Astrocyte (in vitro differentiated cells and primary cell): ENCODE results near the gene ARHGEF17. TPM values are rescaled to one million over a fixed set of nuclear protein-coding genes. Genes with fewer than 3 reads are reported as not detected.

ENCODE experiments used
- DNase-seq: peaks from one replicate; pipeline ENCODE4 v3.0.0-alpha.2; 2010; ENCODE audit warnings: low read depth
- FAIRE-seq: peaks from 2 replicates; lab custom pipeline; 2011; peaks lifted over from hg19 to GRCh38; lab: Jason Lieb, UNC
- H2AFZ ChIP-seq: 2 replicates; pipeline ENCODE4 v1.6.0; 2012; ENCODE audit warnings: low read depth, low read length, inconsistent platforms
- H3K27ac ChIP-seq: 2 replicates; pipeline ENCODE4 v1.5.1; 2011; ENCODE audit warnings: low read depth, low read length, inconsistent platforms
- H3K27me3 ChIP-seq: 2 replicates; pipeline ENCODE4 v1.6.0; 2011; ENCODE audit warnings: low read length, inconsistent platforms; ENCODE audit not compliant: insufficient read depth
- H3K36me3 ChIP-seq: 2 replicates; pipeline ENCODE4 v1.5.1; 2011; ENCODE audit warnings: low read length, inconsistent platforms; ENCODE audit not compliant: insufficient read depth
- H3K4me1 ChIP-seq: 2 replicates; pipeline ENCODE4 v1.5.1; 2011; ENCODE audit warnings: low read length, inconsistent platforms; ENCODE audit not compliant: insufficient read depth
- H3K4me2 ChIP-seq: 2 replicates; pipeline ENCODE4 v1.6.0; 2012; ENCODE audit warnings: low read length, inconsistent platforms
- H3K4me3 ChIP-seq: 2 replicates; pipeline ENCODE4 v1.5.1; 2011; ENCODE audit warnings: low read depth, mild to moderate bottlenecking, low read length, inconsistent platforms; ENCODE audit not compliant: insufficient read depth
- H3K79me2 ChIP-seq: 2 replicates; pipeline ENCODE4 v1.6.0; 2012; ENCODE audit warnings: mild to moderate bottlenecking, low read length, inconsistent platforms; ENCODE audit not compliant: insufficient read depth
- H3K9ac ChIP-seq: 2 replicates; pipeline ENCODE4 v1.6.0; 2012; ENCODE audit warnings: mild to moderate bottlenecking, low read length, inconsistent platforms
- H3K9me3 ChIP-seq: 2 replicates; pipeline ENCODE4 v1.5.1; 2012; ENCODE audit warnings: low read depth, mild to moderate bottlenecking, low read length, inconsistent platforms; ENCODE audit not compliant: insufficient read depth
- H4K20me1 ChIP-seq: 2 replicates; pipeline ENCODE4 v1.6.0; 2012; ENCODE audit warnings: low read length, inconsistent platforms; ENCODE audit not compliant: insufficient read depth
- H3K27ac Mint-ChIP-seq: one replicate; pipeline ENCODE4 v1.8.0; 2021; ENCODE audit warnings: mild to moderate bottlenecking, mixed read lengths; ENCODE audit not compliant: unreplicated experiment
- H3K27me3 Mint-ChIP-seq: one replicate; pipeline ENCODE4 v1.8.0; 2021; ENCODE audit warnings: low read depth, mixed read lengths; ENCODE audit not compliant: unreplicated experiment
- H3K36me3 Mint-ChIP-seq: one replicate; pipeline ENCODE4 v1.8.0; 2021; ENCODE audit warnings: low read depth, mixed read lengths; ENCODE audit not compliant: unreplicated experiment
- H3K4me1 Mint-ChIP-seq: one replicate; pipeline ENCODE4 v1.8.0; 2021; ENCODE audit warnings: low read depth, mixed read lengths; ENCODE audit not compliant: unreplicated experiment
- H3K4me3 Mint-ChIP-seq: one replicate; pipeline ENCODE4 v1.8.0; 2021; ENCODE audit warnings: mild to moderate bottlenecking, moderate library complexity, mixed read lengths; ENCODE audit not compliant: unreplicated experiment
- H3K9me3 Mint-ChIP-seq: one replicate; pipeline ENCODE4 v1.8.0; 2021; ENCODE audit warnings: mild to moderate bottlenecking, mixed read lengths; ENCODE audit not compliant: unreplicated experiment
- EZH2 ChIP-seq: IDR thresholded peaks from 2 replicates; pipeline ENCODE4 v1.6.1; 2012; ENCODE audit warnings: mild to moderate bottlenecking, low read length, inconsistent platforms; ENCODE audit not compliant: insufficient read depth
- total RNA-seq: library from RNA; stranded (reverse); gene quantifications from 2 replicates; pipeline ENCODE4 v1.2.1, GENCODE V29; 2021
- TF ChIP-seq, protein P1 (sequence below): IDR thresholded peaks from 2 replicates; pipeline ENCODE4 v1.5.1; 2011; ENCODE audit warnings: low read depth, mild to moderate bottlenecking, inconsistent platforms, low read length, moderate library complexity; ENCODE audit not compliant: insufficient read depth

ARHGEF17 gene
- total RNA-seq, 1 donor from 2014 or later, result 66.4 TPM

DNA sequence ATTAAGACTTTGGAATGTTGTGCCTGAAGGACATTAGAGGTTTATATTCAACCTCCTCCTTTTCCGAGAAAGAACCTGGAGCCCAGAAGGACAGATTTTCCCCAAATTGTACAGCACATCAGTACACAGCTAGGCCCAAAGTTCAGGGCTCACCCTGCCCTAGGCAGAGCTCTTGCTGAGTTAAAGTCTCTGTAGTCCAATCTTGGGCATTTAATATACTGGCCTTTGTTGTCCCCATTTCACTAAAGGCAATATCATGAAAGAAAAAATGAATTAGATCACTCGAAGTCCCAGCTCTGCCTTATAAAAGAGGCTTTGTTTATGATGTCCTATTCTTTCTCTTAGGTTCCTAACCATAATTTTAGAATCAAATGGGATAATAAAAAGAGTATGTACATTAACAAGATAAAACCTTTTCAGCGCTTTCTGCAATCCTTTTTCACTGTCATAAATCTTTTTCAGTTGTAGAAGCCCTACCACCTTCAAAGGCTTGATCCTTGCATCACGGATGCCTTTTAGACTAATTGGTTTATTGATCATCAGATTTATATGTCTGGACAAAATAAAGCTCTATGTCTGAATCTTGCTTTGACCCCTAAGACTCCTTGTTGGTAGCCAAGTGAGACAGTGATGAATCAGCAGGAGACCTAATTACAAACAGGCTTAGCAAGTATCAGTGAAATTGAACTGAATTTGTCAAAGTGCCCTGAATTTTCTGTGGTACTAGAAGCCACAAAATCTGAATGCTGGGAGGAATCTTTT, 108.0 kb downstream of the ARHGEF17 start:
- DNase-seq, result peak; percentile 48
- no peak overlapping the region for H2AFZ ChIP-seq
- H3K9me3 ChIP-seq, result no peaks in the 10 kb centered on the region
- Mint-ChIP-seq H3K27ac (peak overlapping the region; percentile 73), H3K9me3 (no peaks in the 10 kb centered on the region), H3K4me3 (no peak overlapping the region), H3K4me1 (peaks cover 48% of the 10 kb centered on the region), H3K36me3 (peaks cover 24% of the 10 kb centered on the region), H3K27me3 (no peaks in the 10 kb centered on the region)
- peaks cover 21% of the 10 kb centered on the region for H3K4me1 ChIP-seq
- TF ChIP-seq EZH2, result no peak
- TF ChIP-seq, protein P1, sequence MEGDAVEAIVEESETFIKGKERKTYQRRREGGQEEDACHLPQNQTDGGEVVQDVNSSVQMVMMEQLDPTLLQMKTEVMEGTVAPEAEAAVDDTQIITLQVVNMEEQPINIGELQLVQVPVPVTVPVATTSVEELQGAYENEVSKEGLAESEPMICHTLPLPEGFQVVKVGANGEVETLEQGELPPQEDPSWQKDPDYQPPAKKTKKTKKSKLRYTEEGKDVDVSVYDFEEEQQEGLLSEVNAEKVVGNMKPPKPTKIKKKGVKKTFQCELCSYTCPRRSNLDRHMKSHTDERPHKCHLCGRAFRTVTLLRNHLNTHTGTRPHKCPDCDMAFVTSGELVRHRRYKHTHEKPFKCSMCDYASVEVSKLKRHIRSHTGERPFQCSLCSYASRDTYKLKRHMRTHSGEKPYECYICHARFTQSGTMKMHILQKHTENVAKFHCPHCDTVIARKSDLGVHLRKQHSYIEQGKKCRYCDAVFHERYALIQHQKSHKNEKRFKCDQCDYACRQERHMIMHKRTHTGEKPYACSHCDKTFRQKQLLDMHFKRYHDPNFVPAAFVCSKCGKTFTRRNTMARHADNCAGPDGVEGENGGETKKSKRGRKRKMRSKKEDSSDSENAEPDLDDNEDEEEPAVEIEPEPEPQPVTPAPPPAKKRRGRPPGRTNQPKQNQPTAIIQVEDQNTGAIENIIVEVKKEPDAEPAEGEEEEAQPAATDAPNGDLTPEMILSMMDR, result no peak
- H3K9ac ChIP-seq, result no peak overlapping the region
- H3K4me3 ChIP-seq, result no peak overlapping the region
- H3K4me2 ChIP-seq, result no peak overlapping the region
- H3K27ac ChIP-seq, result no peak overlapping the region
- H4K20me1 ChIP-seq, result no peaks in the 10 kb centered on the region
- peak; percentile 52 for FAIRE-seq
- H3K36me3 ChIP-seq, result peaks cover 3% of the 10 kb centered on the region
- H3K79me2 ChIP-seq, result no peaks in the 10 kb centered on the region
- H3K27me3 ChIP-seq, result no peaks in the 10 kb centered on the region

DNA sequence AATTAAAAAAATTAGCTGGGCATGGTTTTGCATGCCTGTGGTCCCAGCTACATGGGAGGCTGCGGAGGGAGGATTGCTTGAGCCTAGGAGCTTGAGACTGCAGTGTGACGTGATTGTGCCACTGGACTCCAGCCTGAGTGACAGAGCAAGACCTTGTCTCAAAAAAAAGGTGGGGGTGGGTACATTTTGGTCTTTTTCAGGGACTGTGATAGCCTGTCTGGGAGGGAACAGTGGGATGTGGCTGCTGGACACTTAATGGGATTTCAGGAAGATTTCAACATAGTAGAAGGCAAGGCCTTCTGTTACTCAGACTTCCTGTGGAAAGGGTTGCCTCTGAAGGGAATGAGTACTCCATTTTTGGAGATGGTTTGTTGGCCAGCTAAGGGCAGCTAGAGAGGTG, 108.7 kb downstream of the ARHGEF17 start:
- Mint-ChIP-seq H3K27me3 (no peaks in the 10 kb centered on the region), H3K36me3 (peaks cover 23% of the 10 kb centered on the region), H3K27ac (peak overlapping the region; percentile 62), H3K9me3 (no peaks in the 10 kb centered on the region), H3K4me1 (peaks cover 49% of the 10 kb centered on the region), H3K4me3 (no peak overlapping the region)
- H2AFZ ChIP-seq, result no peak overlapping the region
- H3K9me3 ChIP-seq, result no peaks in the 10 kb centered on the region
- peaks cover 21% of the 10 kb centered on the region for H3K4me1 ChIP-seq
- DNase-seq (no peak), FAIRE-seq (no peak)
- no peak overlapping the region for H3K4me3 ChIP-seq
- H3K4me2 ChIP-seq, result peak overlapping the region; percentile 18
- H3K27ac ChIP-seq, result no peak overlapping the region
- peaks cover 3% of the 10 kb centered on the region for H3K36me3 ChIP-seq
- H3K9ac ChIP-seq, result no peak overlapping the region
- TF ChIP-seq EZH2, result no peak
- TF ChIP-seq, protein P1, result no peak
- H4K20me1 ChIP-seq, result no peaks in the 10 kb centered on the region
- no peaks in the 10 kb centered on the region for H3K27me3 ChIP-seq
- no peaks in the 10 kb centered on the region for H3K79me2 ChIP-seq

Other genes starting within 250 kb of the ARHGEF17 start
- 17.8 and 18.9 TPM in 2 replicates for gene FCHSD2, start 166.0 kb upstream of the ARHGEF17 start, total RNA-seq
- 0.12 and 0.30 TPM in 2 replicates for gene P2RY2, start 90.0 kb upstream of the ARHGEF17 start, total RNA-seq
- 0.14 and 0.75 TPM in 2 replicates for gene P2RY6, start 35.9 kb upstream of the ARHGEF17 start, total RNA-seq
- 3.6 and 5.2 TPM in 2 replicates for gene RELT, start 68.1 kb downstream of the ARHGEF17 start, total RNA-seq